ENCODE data around the gene LIN7A. TPM values are rescaled to one million over a fixed set of nuclear protein-coding genes. Genes with fewer than 3 reads are reported as not detected.

LIN7A gene
- total RNA-seq, 4 donors from 2014 or later = 5.0 to 28.2 (median 20.7) TPM

GRCh38 chr12:80823393-80823792, 114.3 kb downstream of the LIN7A start:
- no peak for DNase-seq
- H3K4me3 ChIP-seq = no peak overlapping the region
- TF ChIP-seq CTCF (IDR thresholded peaks at IDR 0.05) (no peak), POLR2A (IDR thresholded peaks at IDR 0.05) (no peak)

GRCh38 chr12:80821513-80822000, 116.2 kb downstream of the LIN7A start:
- H3K27ac ChIP-seq = no peak overlapping the region
- no peak for DNase-seq
- TF ChIP-seq CTCF (IDR thresholded peaks at IDR 0.05) (no peak), POLR2A (IDR thresholded peaks at IDR 0.05) (no peak)
- H3K9me3 ChIP-seq = no peaks in the 10 kb centered on the region
- H3K27me3 ChIP-seq = no peaks in the 10 kb centered on the region
- H3K4me1 ChIP-seq = no peaks in the 10 kb centered on the region
- H3K36me3 ChIP-seq = no peaks in the 10 kb centered on the region
- no peak overlapping the region for H3K4me3 ChIP-seq

More at GRCh38 chr12:80823393-80823792, 114.3 kb downstream of the LIN7A start:
- no peak overlapping the region for H3K27ac ChIP-seq
- H3K27me3 ChIP-seq = no peaks in the 10 kb centered on the region
- H3K4me1 ChIP-seq = no peaks in the 10 kb centered on the region
- no peaks in the 10 kb centered on the region for H3K36me3 ChIP-seq
- H3K9me3 ChIP-seq = no peaks in the 10 kb centered on the region

GRCh38 chr12:80818878-80819277, 118.9 kb downstream of the LIN7A start:
- no peaks in the 10 kb centered on the region for H3K4me1 ChIP-seq
- TF ChIP-seq CTCF (IDR thresholded peaks at IDR 0.05) = no peak
- TF ChIP-seq POLR2A (IDR thresholded peaks at IDR 0.05) = no peak
- no peaks in the 10 kb centered on the region for H3K36me3 ChIP-seq
- no peaks in the 10 kb centered on the region for H3K9me3 ChIP-seq
- H3K4me3 ChIP-seq = no peak overlapping the region
- H3K27me3 ChIP-seq = no peaks in the 10 kb centered on the region
- H3K27ac ChIP-seq = no peak overlapping the region
- DNase-seq = no peak

DNA sequence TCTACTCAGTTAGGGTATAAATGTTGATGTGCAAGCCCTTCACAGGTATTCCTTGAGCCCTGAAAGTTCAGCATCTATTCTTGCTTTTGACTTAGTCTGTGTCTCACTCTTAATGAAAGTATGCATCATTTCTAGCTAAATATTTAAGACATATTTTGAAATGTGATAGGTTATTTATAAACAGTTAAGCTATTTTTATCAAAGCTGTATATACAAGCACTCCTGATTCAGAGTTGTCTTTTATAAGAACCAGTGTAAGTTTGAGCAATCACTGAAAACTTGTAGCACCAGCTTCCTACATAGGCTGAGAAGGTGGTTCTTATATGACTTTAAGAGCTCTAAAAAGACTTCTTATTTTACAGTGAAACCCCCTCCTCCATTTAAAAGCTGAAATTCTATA, 122.4 kb downstream of the LIN7A start:
- no peak for DNase-seq
- Histone ChIP-seq H3K27ac (no peak overlapping the region), H3K4me3 (no peak overlapping the region), H3K36me3 (no peaks in the 10 kb centered on the region), H3K27me3 (no peaks in the 10 kb centered on the region), H3K4me1 (no peaks in the 10 kb centered on the region), H3K9me3 (no peaks in the 10 kb centered on the region)
- TF ChIP-seq CTCF (IDR thresholded peaks at IDR 0.05) (no peak), POLR2A (IDR thresholded peaks at IDR 0.05) (no peak)

- TF ChIP-seq POLR2A (IDR thresholded peaks at IDR 0.05) = no peak
- TF ChIP-seq CTCF (IDR thresholded peaks at IDR 0.05) = no peak
- no peaks in the 10 kb centered on the region for H3K27me3 ChIP-seq
- H3K27ac ChIP-seq = no peak overlapping the region
- no peaks in the 10 kb centered on the region for H3K36me3 ChIP-seq
- DNase-seq = no peak
- H3K4me1 ChIP-seq = no peaks in the 10 kb centered on the region
- no peaks in the 10 kb centered on the region for H3K9me3 ChIP-seq
- no peak overlapping the region for H3K4me3 ChIP-seq
Observed at GRCh38 chr12:80814453-80814852, 123.3 kb downstream of the LIN7A start.

DNA sequence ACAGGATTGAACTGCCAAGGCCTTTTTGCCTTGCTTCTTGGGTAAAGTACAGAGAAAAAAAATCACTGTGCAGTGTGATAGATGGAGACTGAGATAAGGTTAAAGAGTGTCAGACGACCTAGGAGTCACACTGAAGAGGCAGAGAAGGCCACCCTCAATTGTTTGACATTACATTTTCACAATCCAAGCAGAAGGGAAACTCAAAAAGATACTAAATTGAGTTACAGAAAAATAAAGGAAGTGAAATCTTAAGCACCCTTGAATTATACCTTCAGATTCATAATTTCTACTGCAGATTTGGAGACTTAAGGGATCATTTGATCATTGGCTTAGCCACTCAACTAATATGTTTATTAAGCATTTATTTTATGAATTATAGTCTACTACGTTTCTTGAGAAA, 123.9 kb downstream of the LIN7A start:
- H3K4me3 ChIP-seq = no peak overlapping the region
- no peaks in the 10 kb centered on the region for H3K36me3 ChIP-seq
- H3K9me3 ChIP-seq = no peaks in the 10 kb centered on the region
- TF ChIP-seq POLR2A (IDR thresholded peaks at IDR 0.05) (no peak), CTCF (IDR thresholded peaks at IDR 0.05) (no peak)
- no peak for DNase-seq
- H3K27me3 ChIP-seq = no peaks in the 10 kb centered on the region
- H3K27ac ChIP-seq = no peak overlapping the region
- no peaks in the 10 kb centered on the region for H3K4me1 ChIP-seq
